ENCODE measurements around the gene OR2A12.

- TF ChIP-seq POLR2A (IDR thresholded peaks at IDR 0.05; ENCODE audit: low read length) (no peak), GATA1 (IDR thresholded peaks at IDR 0.05; ENCODE audit: low read depth, low read length) (no peak)
Measured at GRCh38 chr7:144144426-144144825, 58.3 kb downstream of the OR2A12 start.

All from erythroblast (primary cell).